ENCODE results near the gene ZSWIM4.

Gene ZSWIM4

GRCh38 chr19:13864667-13865570, 69.7 kb downstream of the ZSWIM4 start:
- peak overlapping the region; percentile 57 to 93 for H3K4me3 Mint-ChIP-seq
- H3K27me3 Mint-ChIP-seq = peaks cover 30 to 52% of the 10 kb centered on the region in 2 donors
- peak overlapping the region in 1 of 2 donors; percentile 100 for H3K27ac Mint-ChIP-seq
- H3K36me3 Mint-ChIP-seq (ENCODE audit: insufficient read depth) = peaks cover 21% of the 10 kb centered on the region
- no peaks in the 10 kb centered on the region for H3K9me3 Mint-ChIP-seq
- ATAC-seq (replicated peaks) (no peak), DNase-seq (no peak)
- peaks cover 33 to 40% of the 10 kb centered on the region in 2 donors for H3K4me1 Mint-ChIP-seq (ENCODE audit: low read depth in 2 of 2)

- no peaks in the 10 kb centered on the region for H3K9me3 Mint-ChIP-seq
- no peak overlapping the region for H3K27ac Mint-ChIP-seq
- peaks cover 30 to 52% of the 10 kb centered on the region in 2 donors for H3K27me3 Mint-ChIP-seq
- no peak for ATAC-seq (replicated peaks)
- peak overlapping the region; percentile 66 to 93 for H3K4me3 Mint-ChIP-seq
- H3K36me3 Mint-ChIP-seq (ENCODE audit: insufficient read depth) = peaks cover 19% of the 10 kb centered on the region
- H3K4me1 Mint-ChIP-seq (ENCODE audit: low read depth in 2 of 2) = peaks cover 31 to 38% of the 10 kb centered on the region in 2 donors
- DNase-seq = no peak
Observed at GRCh38 chr19:13865571-13866462, 70.6 kb downstream of the ZSWIM4 start.

GRCh38 chr19:13866463-13867046, 71.3 kb downstream of the ZSWIM4 start:
- H3K4me1 Mint-ChIP-seq (ENCODE audit: low read depth in 2 of 2) = peaks cover 25 to 31% of the 10 kb centered on the region in 2 donors
- no peaks in the 10 kb centered on the region for H3K9me3 Mint-ChIP-seq
- no peak overlapping the region for H3K27ac Mint-ChIP-seq
- H3K27me3 Mint-ChIP-seq = peaks cover 30 to 52% of the 10 kb centered on the region in 2 donors
- peaks cover 16% of the 10 kb centered on the region for H3K36me3 Mint-ChIP-seq (ENCODE audit: insufficient read depth)
- H3K4me3 Mint-ChIP-seq = peak overlapping the region; percentile 66 to 68
- DNase-seq (no peak), ATAC-seq (replicated peaks) (no peak)

GRCh38 chr19:13868663-13869062, 73.4 kb downstream of the ZSWIM4 start:
- Mint-ChIP-seq H3K27me3 (peaks cover 27 to 61% of the 10 kb centered on the region in 2 donors), H3K27ac (no peak overlapping the region)
- no peak for ATAC-seq (replicated peaks)

GRCh38 chr19:13869281-13869680, 74.0 kb downstream of the ZSWIM4 start:
- H3K4me3 Mint-ChIP-seq = no peak overlapping the region
- peaks cover 3% of the 10 kb centered on the region for H3K36me3 Mint-ChIP-seq (ENCODE audit: insufficient read depth)
- ATAC-seq (replicated peaks) (no peak), DNase-seq (no peak)
- peaks cover 12 to 14% of the 10 kb centered on the region in 2 donors for H3K4me1 Mint-ChIP-seq (ENCODE audit: low read depth in 2 of 2)
- H3K27ac Mint-ChIP-seq = no peak overlapping the region
- H3K27me3 Mint-ChIP-seq = peaks cover 24 to 58% of the 10 kb centered on the region in 2 donors
- no peaks in the 10 kb centered on the region for H3K9me3 Mint-ChIP-seq

More at GRCh38 chr19:13868663-13869062, 73.4 kb downstream of the ZSWIM4 start:
- Mint-ChIP-seq H3K36me3 (ENCODE audit: insufficient read depth) (peaks cover 6% of the 10 kb centered on the region), H3K4me1 (ENCODE audit: low read depth in 2 of 2) (peaks cover 18 to 19% of the 10 kb centered on the region in 2 donors), H3K4me3 (no peak overlapping the region), H3K9me3 (no peaks in the 10 kb centered on the region)
- no peak for DNase-seq

GRCh38 chr19:13870873-13871272, 75.6 kb downstream of the ZSWIM4 start:
- ATAC-seq (replicated peaks) = no peak
- Mint-ChIP-seq H3K27me3 (peaks cover 21 to 61% of the 10 kb centered on the region in 2 donors), H3K4me1 (ENCODE audit: low read depth in 2 of 2) (peaks cover 8 to 9% of the 10 kb centered on the region in 2 donors), H3K36me3 (ENCODE audit: insufficient read depth) (peaks cover 6% of the 10 kb centered on the region), H3K4me3 (no peak overlapping the region), H3K27ac (no peak overlapping the region), H3K9me3 (no peaks in the 10 kb centered on the region)
- no peak for DNase-seq

GRCh38 chr19:13872339-13872694, 77.1 kb downstream of the ZSWIM4 start:
- peaks cover 12 to 55% of the 10 kb centered on the region in 2 donors for H3K27me3 Mint-ChIP-seq

GRCh38 chr19:13872695-13873389, 77.6 kb downstream of the ZSWIM4 start:
- DNase-seq (no peak), ATAC-seq (replicated peaks) (peak; percentile 87)
- Mint-ChIP-seq H3K27ac (no peak overlapping the region), H3K4me1 (ENCODE audit: low read depth in 2 of 2) (peaks cover 0 to 3% of the 10 kb centered on the region in 2 donors), H3K9me3 (no peaks in the 10 kb centered on the region), H3K27me3 (peaks cover 12 to 50% of the 10 kb centered on the region in 2 donors), H3K4me3 (peak overlapping the region; percentile 42 to 44), H3K36me3 (ENCODE audit: insufficient read depth) (peaks cover 6% of the 10 kb centered on the region)

More at GRCh38 chr19:13872339-13872694, 77.1 kb downstream of the ZSWIM4 start:
- Mint-ChIP-seq H3K4me3 (peak overlapping the region; percentile 42 to 44), H3K4me1 (ENCODE audit: low read depth in 2 of 2) (peaks cover 0 to 3% of the 10 kb centered on the region in 2 donors), H3K27ac (no peak overlapping the region), H3K9me3 (no peaks in the 10 kb centered on the region), H3K36me3 (ENCODE audit: insufficient read depth) (peaks cover 6% of the 10 kb centered on the region)
- DNase-seq (no peak), ATAC-seq (replicated peaks) (no peak)

GRCh38 chr19:13873834-13874515, 78.7 kb downstream of the ZSWIM4 start:
- no peak overlapping the region for H3K4me3 Mint-ChIP-seq
- H3K27ac Mint-ChIP-seq = no peak overlapping the region
- H3K4me1 Mint-ChIP-seq (ENCODE audit: low read depth in 2 of 2) = peaks cover 0 to 3% of the 10 kb centered on the region in 2 donors
- peaks cover 7 to 39% of the 10 kb centered on the region in 2 donors for H3K27me3 Mint-ChIP-seq
- peaks cover 6% of the 10 kb centered on the region for H3K36me3 Mint-ChIP-seq (ENCODE audit: insufficient read depth)
- ATAC-seq (replicated peaks) = no peak
- DNase-seq = no peak
- H3K9me3 Mint-ChIP-seq = no peaks in the 10 kb centered on the region

GRCh38 chr19:13875824-13876223, 80.6 kb downstream of the ZSWIM4 start:
- no peak for ATAC-seq (replicated peaks)
- H3K27me3 Mint-ChIP-seq = peaks cover 6 to 32% of the 10 kb centered on the region in 2 donors
- H3K4me3 Mint-ChIP-seq = no peak overlapping the region
- no peak overlapping the region for H3K27ac Mint-ChIP-seq
- no peaks in the 10 kb centered on the region for H3K9me3 Mint-ChIP-seq
- H3K4me1 Mint-ChIP-seq (ENCODE audit: low read depth in 2 of 2) = peaks cover 5 to 13% of the 10 kb centered on the region in 2 donors
- DNase-seq = no peak
- H3K36me3 Mint-ChIP-seq (ENCODE audit: insufficient read depth) = peaks cover 6% of the 10 kb centered on the region

GRCh38 chr19:13876834-13877233, 81.6 kb downstream of the ZSWIM4 start, which contains the start of gene NANOS3:
Gene NANOS3, plus strand, starts transcription at chr19:13877134. Its CDS starts 115 bp downstream, at chr19:13877249.
- Mint-ChIP-seq H3K27ac (no peak within 1 kb of the TSS), H3K9me3 (no peaks in the 10 kb centered on the region), H3K36me3 (ENCODE audit: insufficient read depth) (peaks cover 10% of the 10 kb centered on the region), H3K4me1 (ENCODE audit: low read depth in 2 of 2) (peaks cover 15 to 23% of the 10 kb centered on the region in 2 donors), H3K4me3 (no peak within 1 kb of the TSS), H3K27me3 (peaks cover 6 to 32% of the 10 kb centered on the region in 2 donors)
- no peak for DNase-seq
- no peak for ATAC-seq (replicated peaks)

GRCh38 chr19:13877303-13877702, 82.1 kb downstream of the ZSWIM4 start:
- H3K4me1 Mint-ChIP-seq (ENCODE audit: low read depth in 2 of 2) = peaks cover 20 to 27% of the 10 kb centered on the region in 2 donors
- H3K4me3 Mint-ChIP-seq = no peak overlapping the region
- peaks cover 7% of the 10 kb centered on the region for H3K36me3 Mint-ChIP-seq (ENCODE audit: insufficient read depth)
- ATAC-seq (replicated peaks) (no peak), DNase-seq (no peak)
- no peaks in the 10 kb centered on the region for H3K9me3 Mint-ChIP-seq
- no peak overlapping the region for H3K27ac Mint-ChIP-seq
- H3K27me3 Mint-ChIP-seq = peaks cover 6 to 29% of the 10 kb centered on the region in 2 donors
